HepG2 (cell line): ENCODE measurements around the gene BICDL2. TPM values are rescaled to one million over a fixed set of nuclear protein-coding genes. Genes with fewer than 3 reads are reported as not detected.
A peak's percentile ranks its signal among the peaks of the same experiment; 100 is the strongest.

Experiments
- BCL6 ChIP-seq: IDR thresholded peaks from 2 replicates; pipeline ENCODE4 v1.6.1; 2016; ENCODE audit warnings: missing genetic modification reagents, missing compliant biosample characterization
- HDAC1 ChIP-seq: sonication (generic); formaldehyde crosslinking; IDR thresholded peaks from 2 replicates; pipeline ENCODE4 v1.5.1; 2020; ENCODE audit warnings: mild to moderate bottlenecking, missing genetic modification reagents
- IKZF1 ChIP-seq: fragments of 450-650 bp; IDR thresholded peaks from 2 replicates; pipeline ENCODE4 v1.7.1; 2016
- MEF2D ChIP-seq: sonication (generic); formaldehyde crosslinking; IDR thresholded peaks from 2 replicates; pipeline ENCODE4 v1.5.1; 2020; ENCODE audit warnings: mild to moderate bottlenecking, missing genetic modification reagents
- THAP11 ChIP-seq: IDR thresholded peaks from 2 replicates; pipeline ENCODE4 v1.6.1; 2016; ENCODE audit warnings: missing biosample characterization, missing genetic modification reagents
- ZBTB7A ChIP-seq: sonication (generic); formaldehyde crosslinking; IDR thresholded peaks from 2 replicates; pipeline ENCODE4 v1.8.0; 2022; ENCODE audit warnings: mild to moderate bottlenecking, missing genetic modification reagents
- ZIK1 ChIP-seq: sonication (generic); formaldehyde crosslinking; IDR thresholded peaks from 2 replicates; pipeline ENCODE4 v1.5.0; 2020; ENCODE audit warnings: mild to moderate bottlenecking, low read depth, missing genetic modification reagents, borderline replicate concordance
- ZKSCAN8 ChIP-seq: IDR thresholded peaks from 2 replicates; pipeline ENCODE4 v1.6.1; 2016; ENCODE audit warnings: borderline replicate concordance, missing genetic modification reagents, missing compliant biosample characterization
- ZNF460 ChIP-seq: sonication (generic); formaldehyde crosslinking; IDR thresholded peaks from 2 replicates; pipeline ENCODE4 v1.5.1; 2020; ENCODE audit warnings: missing genetic modification reagents, mild to moderate bottlenecking, borderline replicate concordance
- ZNF878 ChIP-seq: sonication (generic); formaldehyde crosslinking; IDR thresholded peaks from 2 replicates; pipeline ENCODE4 v1.8.1; 2023; ENCODE audit warnings: mild to moderate bottlenecking, missing genetic modification reagents, moderate library complexity
- polyA plus RNA-seq, 8 experiments: library from polyadenylated mRNA; depleted of rRNA in 3 of 8; stranded (reverse) in 7 of 8; unstranded in 1 of 8; fragments of >200 nt; fragmentation: Illumina TruSeq in 4 of 8; extraction: Trizol in 4 of 8; gene quantifications; 2 replicates each; pipeline versions ENCODE4 v1.2.1 to v1.2.3, GENCODE V29; 2011 to 2016; ENCODE audit warnings: low read depth in 4 of 8, missing spikeins in 1 of 8, mixed read lengths in 1 of 8; ENCODE audit not compliant: insufficient read depth in 1 of 8
- total RNA-seq, 5 experiments: library from RNA; depleted of rRNA; stranded (reverse); fragments of >200 nt; fragmentation: Illumina TruSeq; extraction: Trizol; gene quantifications; 2 replicates each; pipeline ENCODE4 v1.2.3, GENCODE V29; 2016; ENCODE audit warnings: low read depth in 1 of 5
- TF ChIP-seq, protein P1 (sequence below): sonication (generic); formaldehyde crosslinking; IDR thresholded peaks from 2 replicates; pipeline ENCODE4 v1.5.0; 2020; ENCODE audit warnings: missing genetic modification reagents
- TF ChIP-seq, protein P2 (sequence below), 2 experiments: fragments of 450-650 bp in 1 of 2; sonication (generic) in 1 of 2; formaldehyde crosslinking; IDR thresholded peaks; 2 replicates each; pipeline versions ENCODE4 v1.5.0 to v1.8.0; 2020 to 2022; ENCODE audit warnings: mild to moderate bottlenecking in 1 of 2, missing genetic modification reagents in 1 of 2
- TF ChIP-seq, protein P3 (sequence below): conservative IDR thresholded peaks from 2 replicates; pipeline ENCODE4 v1.6.1; 2018; ENCODE audit warnings: missing genetic modification reagents
- TF ChIP-seq, protein P4 (sequence below): sonication (generic); formaldehyde crosslinking; conservative IDR thresholded peaks from 2 replicates; pipeline ENCODE4 v1.4.0; 2020; ENCODE audit warnings: missing genetic modification reagents
- TF ChIP-seq, protein P5 (sequence below): sonication (generic); formaldehyde crosslinking; IDR thresholded peaks from 2 replicates; pipeline ENCODE4 v1.8.0; 2023; ENCODE audit warnings: mild to moderate bottlenecking, missing genetic modification reagents
- TF ChIP-seq, protein P6 (sequence below): sonication (generic); formaldehyde crosslinking; IDR thresholded peaks from 2 replicates; pipeline ENCODE4 v1.5.1; 2020; ENCODE audit warnings: mild to moderate bottlenecking, missing genetic modification reagents, borderline replicate concordance
- TF ChIP-seq, protein P7 (sequence below): sonication (generic); formaldehyde crosslinking; IDR thresholded peaks from 2 replicates; pipeline ENCODE4 v1.8.0; 2022; ENCODE audit warnings: mild to moderate bottlenecking, missing genetic modification reagents, borderline replicate concordance
- TF ChIP-seq, protein P8 (sequence below): sonication (generic); formaldehyde crosslinking; IDR thresholded peaks from 2 replicates; pipeline ENCODE4 v1.4.0; 2020; ENCODE audit warnings: missing genetic modification reagents

Gene BICDL2
- total and polyA plus RNA-seq, 2 of the 13 experiments (the other 11 are each of a cell fraction or from before 2014, with no cell fraction given) = 0.12 TPM; not detected in 1

DNA sequence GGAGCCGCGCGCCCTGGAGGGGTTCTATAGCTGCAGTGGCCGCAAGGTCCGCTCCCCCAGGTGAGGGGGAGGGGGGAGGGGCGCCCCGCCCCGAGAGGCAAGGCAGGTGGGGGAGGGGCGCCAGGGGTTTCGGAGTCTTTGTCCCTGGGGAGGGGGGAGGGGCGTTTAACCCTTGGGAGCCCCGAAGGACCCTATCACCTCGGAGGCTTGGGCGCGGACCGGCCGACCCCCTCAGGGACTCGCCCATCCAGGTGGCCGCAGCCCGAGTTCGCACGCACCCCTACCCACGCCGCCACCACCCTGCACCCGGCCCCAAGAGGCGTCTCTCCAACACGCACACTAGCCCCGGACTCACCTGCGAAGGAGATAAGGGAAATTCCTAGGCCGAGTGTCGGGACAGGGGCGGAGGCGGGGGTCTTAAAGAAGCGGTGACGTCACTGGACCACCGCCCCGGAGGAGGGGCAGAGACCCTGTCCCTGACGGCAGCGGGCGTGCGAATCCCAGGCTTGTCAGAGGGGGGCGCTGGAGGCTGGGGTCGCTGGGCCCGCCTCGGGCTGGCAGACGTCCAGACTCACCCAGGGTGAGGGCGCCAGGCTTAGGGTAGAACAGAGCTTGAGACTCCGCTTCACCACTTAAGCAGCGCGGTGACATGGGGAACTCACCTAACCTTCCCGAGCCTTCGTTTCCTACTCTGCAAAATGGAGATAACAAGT is 18.8 kb downstream of the BICDL2 start, which contains the start of gene CLDN6 (continued):
- TF ChIP-seq, protein P1, sequence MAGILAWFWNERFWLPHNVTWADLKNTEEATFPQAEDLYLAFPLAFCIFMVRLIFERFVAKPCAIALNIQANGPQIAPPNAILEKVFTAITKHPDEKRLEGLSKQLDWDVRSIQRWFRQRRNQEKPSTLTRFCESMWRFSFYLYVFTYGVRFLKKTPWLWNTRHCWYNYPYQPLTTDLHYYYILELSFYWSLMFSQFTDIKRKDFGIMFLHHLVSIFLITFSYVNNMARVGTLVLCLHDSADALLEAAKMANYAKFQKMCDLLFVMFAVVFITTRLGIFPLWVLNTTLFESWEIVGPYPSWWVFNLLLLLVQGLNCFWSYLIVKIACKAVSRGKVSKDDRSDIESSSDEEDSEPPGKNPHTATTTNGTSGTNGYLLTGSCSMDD = no peak
- TF ChIP-seq, protein P2, sequence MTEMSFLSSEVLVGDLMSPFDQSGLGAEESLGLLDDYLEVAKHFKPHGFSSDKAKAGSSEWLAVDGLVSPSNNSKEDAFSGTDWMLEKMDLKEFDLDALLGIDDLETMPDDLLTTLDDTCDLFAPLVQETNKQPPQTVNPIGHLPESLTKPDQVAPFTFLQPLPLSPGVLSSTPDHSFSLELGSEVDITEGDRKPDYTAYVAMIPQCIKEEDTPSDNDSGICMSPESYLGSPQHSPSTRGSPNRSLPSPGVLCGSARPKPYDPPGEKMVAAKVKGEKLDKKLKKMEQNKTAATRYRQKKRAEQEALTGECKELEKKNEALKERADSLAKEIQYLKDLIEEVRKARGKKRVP (CRISPR knock-in tag; IDR thresholded peaks at IDR 0.05) = no peak
- no peak for TF ChIP-seq ZIK1
- TF ChIP-seq, protein P3, sequence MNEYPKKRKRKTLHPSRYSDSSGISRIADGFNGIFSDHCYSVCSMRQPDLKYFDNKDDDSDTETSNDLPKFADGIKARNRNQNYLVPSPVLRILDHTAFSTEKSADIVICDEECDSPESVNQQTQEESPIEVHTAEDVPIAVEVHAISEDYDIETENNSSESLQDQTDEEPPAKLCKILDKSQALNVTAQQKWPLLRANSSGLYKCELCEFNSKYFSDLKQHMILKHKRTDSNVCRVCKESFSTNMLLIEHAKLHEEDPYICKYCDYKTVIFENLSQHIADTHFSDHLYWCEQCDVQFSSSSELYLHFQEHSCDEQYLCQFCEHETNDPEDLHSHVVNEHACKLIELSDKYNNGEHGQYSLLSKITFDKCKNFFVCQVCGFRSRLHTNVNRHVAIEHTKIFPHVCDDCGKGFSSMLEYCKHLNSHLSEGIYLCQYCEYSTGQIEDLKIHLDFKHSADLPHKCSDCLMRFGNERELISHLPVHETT (CRISPR knock-in tag) = no peak
- no peak for TF ChIP-seq ZNF460
- peak; percentile 41; the same call in 1 of the 2 replicates for TF ChIP-seq HDAC1
- TF ChIP-seq ZKSCAN8 = no peak
- TF ChIP-seq, protein P4, sequence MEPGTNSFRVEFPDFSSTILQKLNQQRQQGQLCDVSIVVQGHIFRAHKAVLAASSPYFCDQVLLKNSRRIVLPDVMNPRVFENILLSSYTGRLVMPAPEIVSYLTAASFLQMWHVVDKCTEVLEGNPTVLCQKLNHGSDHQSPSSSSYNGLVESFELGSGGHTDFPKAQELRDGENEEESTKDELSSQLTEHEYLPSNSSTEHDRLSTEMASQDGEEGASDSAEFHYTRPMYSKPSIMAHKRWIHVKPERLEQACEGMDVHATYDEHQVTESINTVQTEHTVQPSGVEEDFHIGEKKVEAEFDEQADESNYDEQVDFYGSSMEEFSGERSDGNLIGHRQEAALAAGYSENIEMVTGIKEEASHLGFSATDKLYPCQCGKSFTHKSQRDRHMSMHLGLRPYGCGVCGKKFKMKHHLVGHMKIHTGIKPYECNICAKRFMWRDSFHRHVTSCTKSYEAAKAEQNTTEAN = no peak
- TF ChIP-seq MEF2D (CRISPR knock-in tag) = no peak
- TF ChIP-seq, protein P5, sequence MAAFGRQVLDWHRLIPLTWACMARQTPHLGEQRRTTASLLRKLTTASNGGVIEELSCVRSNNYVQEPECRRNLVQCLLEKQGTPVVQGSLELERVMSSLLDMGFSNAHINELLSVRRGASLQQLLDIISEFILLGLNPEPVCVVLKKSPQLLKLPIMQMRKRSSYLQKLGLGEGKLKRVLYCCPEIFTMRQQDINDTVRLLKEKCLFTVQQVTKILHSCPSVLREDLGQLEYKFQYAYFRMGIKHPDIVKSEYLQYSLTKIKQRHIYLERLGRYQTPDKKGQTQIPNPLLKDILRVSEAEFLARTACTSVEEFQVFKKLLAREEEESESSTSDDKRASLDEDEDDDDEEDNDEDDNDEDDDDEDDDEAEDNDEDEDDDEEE (CRISPR knock-in tag) = no peak
- TF ChIP-seq ZNF878 (CRISPR knock-in tag) = no peak
- TF ChIP-seq IKZF1 = no peak
- TF ChIP-seq ZBTB7A = peak; percentile 88
- TF ChIP-seq, protein P6, sequence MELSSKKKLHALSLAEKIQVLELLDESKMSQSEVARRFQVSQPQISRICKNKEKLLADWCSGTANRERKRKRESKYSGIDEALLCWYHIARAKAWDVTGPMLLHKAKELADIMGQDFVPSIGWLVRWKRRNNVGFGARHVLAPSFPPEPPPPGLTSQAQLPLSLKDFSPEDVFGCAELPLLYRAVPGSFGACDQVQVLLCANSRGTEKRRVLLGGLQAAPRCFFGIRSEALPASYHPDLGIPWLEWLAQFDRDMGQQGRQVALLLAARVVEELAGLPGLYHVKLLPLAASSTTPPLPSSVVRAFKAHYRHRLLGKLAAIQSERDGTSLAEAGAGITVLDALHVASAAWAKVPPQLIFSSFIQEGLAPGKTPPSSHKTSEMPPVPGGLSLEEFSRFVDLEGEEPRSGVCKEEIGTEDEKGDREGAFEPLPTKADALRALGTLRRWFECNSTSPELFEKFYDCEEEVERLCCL (CRISPR knock-in tag) = no peak
- no peak for TF ChIP-seq BCL6 (CRISPR knock-in tag)
- TF ChIP-seq, protein P7, sequence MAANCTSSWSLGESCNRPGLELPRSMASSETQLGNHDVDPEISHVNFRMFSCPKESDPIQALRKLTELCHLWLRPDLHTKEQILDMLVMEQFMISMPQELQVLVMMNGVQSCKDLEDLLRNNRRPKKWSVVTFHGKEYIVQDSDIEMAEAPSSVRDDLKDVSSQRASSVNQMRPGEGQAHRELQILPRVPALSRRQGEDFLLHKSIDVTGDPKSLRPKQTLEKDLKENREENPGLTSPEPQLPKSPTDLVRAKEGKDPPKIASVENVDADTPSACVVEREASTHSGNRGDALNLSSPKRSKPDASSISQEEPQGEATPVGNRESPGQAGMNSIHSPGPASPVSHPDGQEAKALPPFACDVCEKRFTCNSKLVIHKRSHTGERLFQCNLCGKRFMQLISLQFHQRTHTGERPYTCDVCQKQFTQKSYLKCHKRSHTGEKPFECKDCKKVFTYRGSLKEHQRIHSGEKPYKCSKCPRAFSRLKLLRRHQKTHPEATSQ (CRISPR knock-in tag) = no peak
- TF ChIP-seq THAP11 (CRISPR knock-in tag) = peak; percentile 57; the same call in 1 of the 2 replicates
- TF ChIP-seq, protein P8, sequence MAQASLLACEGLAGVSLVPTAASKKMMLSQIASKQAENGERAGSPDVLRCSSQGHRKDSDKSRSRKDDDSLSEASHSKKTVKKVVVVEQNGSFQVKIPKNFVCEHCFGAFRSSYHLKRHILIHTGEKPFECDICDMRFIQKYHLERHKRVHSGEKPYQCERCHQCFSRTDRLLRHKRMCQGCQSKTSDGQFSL (CRISPR knock-in tag) = no peak
